NCI-H82 (cell line): ENCODE measurements around the gene PRM2.
"Not testable (repeated sequence)": the region's sequence is repeated elsewhere in the genome, so short reads cannot be mapped to it uniquely, and the experiment has no call there.

Experiments
- DNase-seq: peaks from one replicate; lab custom pipeline; 2025; lab: John Stamatoyannopoulos, UW

Gene PRM2

DNA sequence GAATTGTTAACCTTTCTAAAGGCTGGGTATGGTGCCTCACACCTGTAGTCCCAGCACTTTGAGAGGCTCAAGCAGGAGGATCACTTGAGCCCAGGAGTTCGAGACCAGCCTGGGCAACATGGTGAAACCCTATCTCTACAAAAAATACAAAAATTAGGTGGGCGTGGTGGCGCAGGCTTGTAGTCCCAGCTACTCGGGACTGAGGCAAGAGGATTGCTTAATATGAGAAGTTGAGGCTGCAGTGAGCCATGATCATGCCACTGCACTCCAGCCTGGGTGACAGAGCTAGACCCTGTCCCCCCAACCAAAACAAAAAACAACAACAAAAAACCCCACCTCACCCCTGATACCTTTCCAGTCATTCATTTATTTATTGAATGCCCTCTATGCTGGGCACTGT is 13.4 kb upstream of the PRM2 start:
- DNase-seq, result not testable (repeated sequence)

DNA sequence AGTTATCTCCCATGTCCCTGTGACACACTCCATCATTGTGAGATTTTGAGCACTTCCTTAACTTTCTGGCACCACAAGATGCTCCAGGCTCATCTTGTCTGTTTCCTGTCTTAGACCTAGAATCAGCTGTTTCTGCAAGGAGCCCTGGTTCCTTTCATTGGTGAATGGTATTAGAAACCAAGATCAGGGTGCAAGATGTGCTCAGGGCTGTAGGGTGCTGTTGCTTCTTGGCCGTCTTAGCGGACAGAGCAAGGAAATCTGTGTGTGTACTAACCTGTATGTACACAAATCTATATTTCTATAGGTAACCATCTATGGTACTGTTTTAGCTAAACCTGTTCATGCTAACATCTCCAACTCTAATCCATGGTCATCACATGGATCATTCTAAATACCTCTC is 12.9 kb upstream of the PRM2 start:
- no peak for DNase-seq

DNA sequence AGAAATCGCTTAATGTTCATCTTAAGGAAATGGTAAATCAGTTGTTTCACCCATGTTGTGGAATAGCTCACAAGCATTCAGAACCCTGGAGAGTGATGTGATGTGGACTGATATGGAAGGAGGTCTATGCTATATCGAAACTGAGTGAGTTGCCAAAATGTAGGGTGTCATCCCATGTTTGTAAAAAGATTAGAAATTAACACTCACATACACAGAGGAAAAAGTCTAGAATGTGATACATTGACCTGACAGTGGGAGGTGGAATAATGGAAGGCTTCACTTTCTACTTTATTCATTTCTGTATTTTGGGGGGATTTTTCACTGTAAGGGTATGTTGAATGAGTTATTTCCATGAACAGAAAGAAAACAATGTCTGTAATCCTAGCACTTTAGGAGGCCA is 9.6 kb upstream of the PRM2 start:
- no peak for DNase-seq

DNA sequence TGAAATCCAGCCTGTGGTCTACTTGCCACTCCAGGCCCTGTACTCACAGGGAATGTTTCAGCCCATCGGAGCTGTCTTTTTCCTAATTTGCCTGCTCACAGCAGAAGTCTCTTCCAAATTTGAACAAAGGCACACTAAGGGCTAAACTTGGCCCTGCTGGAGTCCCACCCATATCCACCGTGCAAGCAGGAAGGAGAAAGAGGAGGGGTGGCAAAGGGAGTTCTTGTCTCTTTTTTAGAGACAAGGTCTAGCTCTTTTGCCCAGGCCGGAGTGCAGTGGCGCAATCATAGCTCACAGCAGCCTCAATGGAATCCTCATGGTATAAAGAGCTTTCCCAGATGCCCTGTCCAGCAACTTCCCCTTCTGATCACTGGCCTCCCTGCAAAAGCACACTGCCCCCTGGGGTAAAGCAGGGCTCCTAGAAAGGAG is 7.6 kb upstream of the PRM2 start:
- no peak for DNase-seq

DNA sequence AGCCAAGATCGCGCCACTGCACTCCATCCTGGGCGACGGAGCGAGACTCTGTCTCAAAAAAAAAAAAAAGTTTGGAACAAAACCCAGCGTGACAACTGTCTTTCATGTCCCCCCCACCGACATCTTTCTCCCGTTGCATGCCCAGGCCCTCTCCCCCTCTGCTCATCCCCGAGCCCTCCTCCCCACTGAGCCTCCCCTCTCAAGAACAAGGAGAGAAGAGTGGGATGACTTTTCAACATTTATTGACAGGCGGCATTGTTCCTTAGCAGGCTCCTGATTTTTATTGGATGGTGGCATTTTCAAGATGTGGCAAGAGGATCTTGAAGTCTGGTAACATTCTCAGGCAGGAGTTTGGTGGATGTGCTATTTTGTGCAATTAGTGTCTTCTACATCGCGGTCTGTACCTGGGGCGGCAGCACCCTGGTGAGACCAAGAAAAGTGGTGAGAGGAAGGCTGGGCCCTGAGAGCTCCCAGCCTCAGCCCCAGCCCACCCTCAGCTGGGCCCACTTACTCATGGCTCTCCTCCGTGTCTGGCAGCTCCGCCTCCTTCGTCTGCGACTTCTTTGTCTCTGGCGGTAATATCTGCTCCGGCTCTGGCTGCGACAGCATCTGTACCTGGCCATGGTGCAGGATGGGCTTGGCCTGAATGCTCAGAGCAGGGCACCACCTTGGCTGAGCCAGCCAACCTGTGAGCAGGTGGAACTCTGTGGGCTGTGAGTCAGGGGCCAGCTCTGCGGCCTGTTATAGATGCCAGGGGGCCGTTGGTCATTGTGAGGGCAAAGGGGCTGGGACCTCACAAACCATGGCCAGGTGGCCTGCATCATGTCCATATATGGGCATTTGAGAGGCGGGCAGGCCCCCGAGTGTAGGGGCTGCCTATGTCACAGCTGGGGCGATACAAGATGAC is 4.6 kb upstream of the PRM2 start, which contains the start of gene PRM1:
Gene PRM1 (minus strand): TSS at position 715 of the 907 bp plus-strand sequence. CDS start 92 bp downstream, at position 623.
- DNase-seq, result no peak

DNA sequence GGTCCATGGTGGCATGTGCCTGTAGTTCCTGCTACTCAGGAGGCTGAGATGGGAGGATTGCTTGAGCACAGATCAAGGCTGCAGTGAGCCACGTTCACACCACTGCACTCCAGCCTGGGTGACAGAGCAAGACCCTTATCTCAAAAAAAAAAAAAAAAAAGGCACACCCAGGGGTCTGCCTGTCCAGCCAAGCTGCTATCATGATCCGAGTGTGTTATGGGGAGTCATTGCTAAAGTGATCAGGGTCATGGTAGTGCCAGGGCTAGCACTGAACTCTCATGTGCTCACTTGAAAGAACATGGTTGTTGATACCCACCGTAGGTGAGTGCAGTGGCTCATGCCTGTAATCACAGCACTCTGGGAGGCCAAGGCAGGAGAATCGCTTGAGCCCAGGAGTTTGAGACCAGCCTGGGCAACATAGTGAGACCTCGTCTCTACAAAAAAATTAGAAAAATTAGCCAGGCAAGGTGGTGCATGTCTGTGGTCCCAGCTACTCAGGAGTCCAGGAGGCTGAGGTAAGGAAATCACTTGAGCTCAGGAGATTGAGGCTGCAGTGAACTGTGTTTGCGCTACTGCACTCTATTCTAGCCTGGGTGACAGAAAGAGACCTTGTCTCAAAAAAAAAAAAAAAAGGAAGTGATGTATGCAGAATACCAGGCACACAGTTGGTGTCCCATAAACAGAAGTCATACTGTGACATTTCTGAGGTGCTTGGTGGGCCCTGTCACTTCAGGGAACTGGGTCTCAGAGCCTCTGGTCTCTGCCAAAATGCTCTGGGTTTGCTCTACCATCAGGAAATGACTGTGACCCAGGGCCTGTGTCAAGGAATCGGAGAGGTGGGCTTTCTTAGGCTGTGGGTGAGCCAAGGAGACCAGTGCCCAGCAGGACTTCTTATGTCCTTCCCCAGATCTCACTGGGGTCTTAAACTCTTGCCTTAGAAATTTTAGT is 2.7 kb upstream of the PRM2 start:
- DNase-seq, result no peak

DNA sequence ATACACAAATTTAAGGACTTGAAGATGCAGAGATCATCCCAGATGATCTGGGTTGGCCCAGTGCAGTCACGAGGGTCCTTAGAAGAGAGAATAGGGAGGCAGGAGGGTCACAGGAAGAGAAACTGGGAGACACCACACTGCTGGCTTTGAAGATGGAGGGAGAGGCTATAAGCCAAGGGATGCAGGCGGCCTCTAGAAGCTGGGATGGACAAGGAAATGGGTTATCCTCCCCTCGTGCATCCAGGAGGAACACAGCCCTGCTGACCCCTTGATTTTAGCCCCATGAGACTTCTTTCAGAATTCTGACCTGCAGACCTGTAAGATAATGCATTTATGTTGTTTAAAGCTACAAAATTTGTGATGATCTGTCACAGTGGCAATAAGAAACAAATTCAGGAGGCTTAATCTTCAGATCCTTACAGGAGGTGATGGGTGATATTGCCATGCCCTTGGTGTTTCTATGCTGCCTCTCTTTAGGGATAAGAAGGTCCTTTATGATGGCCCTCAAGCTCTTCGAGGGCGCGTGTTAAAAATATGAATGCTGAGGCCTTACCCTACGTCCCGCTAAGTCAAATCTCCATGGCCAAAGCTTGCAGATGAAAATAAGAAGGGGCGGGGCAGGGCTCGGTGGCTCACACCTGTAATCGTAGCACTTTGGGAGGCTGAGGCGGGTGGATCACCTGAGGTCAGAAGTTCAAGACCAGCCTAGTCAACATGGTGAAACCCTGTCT is 1.5 kb upstream of the PRM2 start:
- DNase-seq, result no peak

DNA sequence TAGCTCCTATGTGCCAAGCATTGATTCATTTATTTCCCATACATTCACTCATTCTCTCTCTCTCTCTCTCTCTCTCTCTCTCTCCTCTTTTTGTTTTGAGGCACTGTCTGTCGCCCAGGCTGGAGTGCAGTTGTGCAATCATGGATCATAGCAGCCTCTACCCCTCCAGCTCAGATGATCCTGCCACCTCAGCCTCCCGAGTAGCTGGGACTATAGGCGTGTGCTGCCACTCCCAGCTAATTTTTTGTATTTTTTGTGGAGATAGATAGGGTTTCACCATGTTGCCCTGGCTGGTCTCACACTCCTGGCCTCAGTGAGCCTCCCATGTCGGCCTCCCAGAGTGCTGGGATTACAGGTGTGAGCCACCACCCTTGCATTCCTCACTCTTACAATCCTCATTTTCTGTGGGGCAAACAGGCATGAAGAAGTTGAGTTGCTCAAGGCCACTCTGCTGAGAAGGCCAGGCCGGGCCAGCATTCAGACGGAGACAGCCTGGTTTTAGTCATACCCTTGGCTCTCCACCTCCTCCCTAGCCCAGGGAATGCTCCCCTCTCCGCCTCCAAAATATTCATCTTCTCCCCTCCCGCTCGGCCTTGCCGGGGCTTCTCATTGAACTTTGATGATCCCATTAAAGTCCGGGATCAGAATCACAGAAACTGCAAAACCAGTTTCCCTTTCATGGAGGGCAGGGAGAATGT is 765 bp upstream of the PRM2 start:
- no peak for DNase-seq

DNA sequence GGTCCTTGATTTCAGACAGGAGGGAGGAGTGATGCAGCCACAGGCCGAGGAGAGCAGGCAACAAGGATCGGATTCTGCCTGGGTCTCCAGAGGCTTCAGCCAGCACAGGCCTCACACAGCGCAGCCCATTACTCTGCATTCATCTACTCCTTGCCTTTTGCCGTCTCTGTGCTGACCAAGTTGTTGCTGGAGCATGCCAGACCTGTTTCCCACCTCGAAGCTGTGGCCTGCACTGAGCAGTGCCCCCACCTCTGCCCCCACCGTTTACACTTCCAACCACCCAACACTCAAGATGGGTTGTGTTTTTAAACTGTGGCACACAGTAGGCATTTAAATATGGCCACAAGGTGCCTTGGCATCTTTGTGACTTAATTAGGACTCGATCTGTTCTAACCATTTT is 1.3 kb downstream of the PRM2 start:
- no peak for DNase-seq

DNA sequence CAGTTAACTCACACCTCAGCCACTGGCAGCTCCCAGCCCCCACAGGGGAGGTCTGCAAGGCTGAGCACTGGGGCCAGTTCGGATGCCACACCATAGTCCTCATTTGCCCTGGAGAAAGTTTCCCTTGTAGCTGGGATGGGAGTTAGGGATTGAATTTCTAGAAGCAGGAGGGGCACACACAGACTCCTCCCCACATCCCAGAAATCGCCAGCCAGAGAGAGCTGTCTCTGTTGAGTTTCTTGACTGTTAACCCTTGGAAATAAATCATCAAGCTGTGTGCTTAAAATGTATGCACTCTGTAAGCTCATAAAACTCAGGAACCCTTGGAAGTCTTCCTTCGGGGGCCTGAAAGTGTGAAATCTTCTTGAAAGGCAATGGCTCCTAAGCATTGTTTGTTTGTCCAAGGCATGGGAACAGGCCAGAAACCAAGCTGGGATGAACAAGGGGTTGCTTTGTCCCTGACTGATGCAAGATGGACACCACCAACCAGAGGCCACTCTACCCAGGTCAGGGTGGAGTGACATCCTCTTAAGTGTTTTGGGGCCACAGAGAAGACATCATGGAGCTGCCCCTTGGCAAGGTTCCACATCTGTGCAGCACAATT is 2.5 kb downstream of the PRM2 start:
- no peak for DNase-seq

DNA sequence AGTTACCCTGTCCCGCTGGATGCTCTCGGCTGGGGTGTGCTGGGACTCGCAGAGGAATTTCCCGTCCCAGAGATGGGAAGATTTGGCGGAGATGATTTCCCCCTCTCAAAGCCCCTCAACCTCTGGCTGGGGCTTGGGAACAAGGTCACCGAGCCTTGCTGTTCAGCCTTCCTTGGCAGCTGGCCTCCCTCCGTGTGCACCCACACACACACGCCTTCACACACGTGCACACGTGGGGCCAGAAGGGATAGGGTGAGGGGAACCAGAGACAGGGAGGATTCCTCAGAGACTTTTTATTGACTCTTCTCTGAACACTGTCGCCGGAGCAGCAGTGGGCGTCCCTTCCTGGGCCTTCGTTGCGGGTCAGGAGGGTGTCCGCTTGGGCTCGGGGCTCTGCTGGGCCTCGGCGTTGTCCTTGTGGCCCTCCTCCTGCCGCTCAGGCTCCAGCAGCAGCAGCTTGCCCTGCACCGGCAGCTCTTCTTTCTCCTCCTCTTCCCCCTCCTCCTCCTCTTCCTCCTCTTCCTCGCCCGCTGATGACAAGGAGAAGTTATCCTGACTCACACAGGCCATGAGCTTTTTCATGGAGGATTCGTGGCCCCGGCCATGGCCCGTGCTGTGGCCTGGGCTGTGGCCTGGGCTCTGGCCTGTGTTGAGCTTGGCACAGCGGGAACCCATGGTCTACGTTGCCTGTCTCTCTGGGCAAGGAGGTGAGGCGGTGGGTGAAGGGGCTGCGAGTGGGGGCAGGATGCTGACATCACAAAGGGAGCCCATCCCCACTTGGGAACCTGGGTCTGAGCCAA is 3.2 kb downstream of the PRM2 start, which contains the start of gene PRM3:
Gene PRM3 (minus strand): TSS at position 709 of the 800 bp plus-strand sequence. CDS start 34 bp downstream, at position 675.
- no peak for DNase-seq

DNA sequence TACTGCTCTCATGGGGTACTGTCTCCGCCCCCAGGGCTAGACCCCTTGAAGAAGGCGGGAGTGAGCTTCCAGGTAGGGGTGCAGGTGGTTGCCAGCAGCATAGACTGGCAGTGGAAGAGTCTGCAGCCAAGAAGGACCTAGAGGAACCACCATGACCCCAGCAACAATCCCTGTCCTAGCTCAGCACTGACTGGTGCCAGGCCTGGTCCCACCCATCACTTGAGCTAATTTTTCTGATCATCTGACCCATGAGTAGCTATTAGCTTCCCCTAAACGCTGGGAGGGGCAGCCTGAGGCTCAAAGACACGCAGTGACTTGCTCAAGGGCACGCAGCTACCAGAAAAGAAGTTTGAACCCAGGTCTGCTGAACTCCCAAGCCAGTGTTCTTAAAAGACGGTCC is 3.8 kb downstream of the PRM2 start:
- DNase-seq, result no peak

DNA sequence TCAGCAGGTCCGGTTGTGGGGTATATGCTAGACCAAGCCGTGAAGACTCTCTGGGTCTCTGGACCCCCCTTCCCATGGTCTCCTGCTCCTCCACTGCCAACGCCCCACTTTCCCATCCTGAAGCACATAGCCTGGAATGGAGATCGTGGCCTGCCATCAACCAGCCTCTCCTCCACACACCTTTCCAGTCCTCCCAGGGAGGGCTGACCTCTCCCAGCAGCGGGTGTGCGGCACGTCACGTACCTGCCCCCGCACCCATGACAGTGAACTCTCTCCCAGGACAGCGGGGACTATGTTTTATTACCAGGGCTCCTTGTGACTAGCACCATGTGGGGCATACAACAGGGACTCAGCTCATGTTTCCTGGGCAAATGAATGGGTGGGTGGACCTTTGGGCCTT is 4.7 kb downstream of the PRM2 start:
- no peak for DNase-seq

DNA sequence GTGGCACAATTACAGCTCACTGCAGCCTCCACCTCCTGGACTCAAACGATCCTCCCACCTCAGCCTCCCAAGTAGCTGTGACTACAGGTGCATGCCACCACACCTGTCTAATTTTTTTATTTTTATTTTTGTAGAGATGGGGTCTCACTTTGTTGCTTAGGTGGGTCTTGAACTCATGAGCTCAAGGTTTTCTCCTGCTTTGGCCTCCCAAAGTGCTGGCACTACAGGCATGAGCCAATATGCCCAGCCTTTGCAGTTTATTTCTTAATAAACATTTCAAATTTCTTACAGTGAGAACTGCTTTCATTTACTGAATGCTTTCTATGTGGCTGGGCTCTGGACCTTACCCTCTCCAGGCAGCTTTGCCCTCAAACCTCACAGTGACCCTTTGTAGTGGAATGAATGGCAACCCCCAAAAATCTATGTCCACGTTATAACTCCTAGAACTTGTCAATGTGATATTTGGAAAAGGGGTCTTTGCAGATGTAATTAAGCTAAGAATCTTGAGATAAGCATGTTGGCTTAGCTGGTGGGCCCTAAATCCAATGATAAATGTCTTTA is 5.6 kb downstream of the PRM2 start:
- no peak for DNase-seq

DNA sequence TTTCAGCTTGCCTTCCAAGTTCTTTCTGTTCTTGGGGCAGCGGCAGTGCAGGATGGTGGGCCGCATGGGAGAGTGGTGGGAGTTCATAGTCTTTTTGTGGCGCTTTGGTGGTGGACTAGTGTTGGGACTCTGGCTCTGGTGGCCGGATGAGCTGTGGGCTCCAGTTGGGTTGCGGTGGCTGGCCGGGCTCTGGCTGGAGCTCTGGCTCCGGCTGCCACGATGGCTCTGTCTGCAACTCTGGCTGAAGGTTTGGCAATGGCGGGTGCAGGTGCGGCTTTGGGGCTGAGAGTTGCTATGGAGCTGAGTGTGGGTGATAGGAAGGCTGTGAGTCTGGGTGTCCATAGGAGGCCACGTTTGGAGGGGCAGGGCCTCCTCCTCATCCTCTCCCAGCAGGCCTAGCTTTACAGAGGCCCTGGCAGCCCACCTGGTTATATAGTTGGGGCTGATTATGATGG is 7.3 kb downstream of the PRM2 start, which contains the start of gene TNP2:
Gene TNP2 (minus strand): TSS at position 405 of the 455 bp plus-strand sequence. CDS start 63 bp downstream, at position 342.
- no peak for DNase-seq

DNA sequence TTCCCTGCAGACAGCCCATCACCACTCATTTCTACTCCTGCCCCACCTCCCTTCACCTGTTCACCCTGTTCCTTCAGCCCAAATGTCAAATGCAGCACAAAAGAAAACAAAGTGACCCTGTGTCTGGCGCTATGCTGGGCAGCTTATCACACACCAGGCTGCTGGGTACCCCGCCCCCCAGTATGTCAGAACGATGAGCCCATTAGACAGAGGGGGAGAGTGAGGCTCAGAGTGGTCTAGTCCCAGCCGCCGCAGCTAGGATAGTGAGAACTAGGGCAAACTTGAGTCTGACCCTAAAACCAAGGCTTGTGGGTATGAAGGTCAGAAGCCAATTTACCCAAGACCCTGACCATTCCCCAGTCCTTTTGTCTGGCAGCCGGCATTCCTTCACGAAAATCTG is 11.2 kb downstream of the PRM2 start:
- no peak for DNase-seq

DNA sequence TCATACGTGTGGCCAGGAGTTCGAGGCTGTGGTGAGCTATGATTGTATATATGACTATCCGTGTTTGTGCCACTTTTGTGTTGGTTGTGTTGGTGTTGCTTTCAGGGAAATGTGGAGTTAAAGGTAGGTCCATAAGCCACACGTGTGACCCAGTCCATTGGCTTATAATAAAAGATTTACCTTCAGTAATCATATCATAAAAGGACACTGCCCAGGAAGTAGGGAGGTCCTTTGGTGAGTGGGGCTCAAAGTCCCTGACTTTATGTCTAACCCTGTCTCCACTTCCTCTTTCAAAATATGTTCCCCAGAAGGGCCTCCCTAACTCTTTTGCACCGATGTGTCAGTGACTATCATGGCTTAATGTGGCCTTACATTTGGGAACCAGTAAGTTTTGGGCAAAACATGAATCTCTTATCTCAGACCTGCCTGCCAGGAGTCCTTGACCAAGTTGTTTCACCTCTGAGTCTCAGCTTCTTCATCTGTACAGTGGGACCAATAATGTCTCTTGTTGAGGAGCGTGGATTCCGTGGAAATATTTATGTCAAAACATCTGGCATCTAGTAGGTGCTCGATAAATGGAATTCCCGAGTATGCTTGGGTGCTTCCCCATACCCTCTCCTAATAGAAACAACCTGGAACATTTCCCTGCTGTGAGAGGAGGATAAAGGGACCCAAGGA is 12.0 kb downstream of the PRM2 start:
- no peak for DNase-seq

DNA sequence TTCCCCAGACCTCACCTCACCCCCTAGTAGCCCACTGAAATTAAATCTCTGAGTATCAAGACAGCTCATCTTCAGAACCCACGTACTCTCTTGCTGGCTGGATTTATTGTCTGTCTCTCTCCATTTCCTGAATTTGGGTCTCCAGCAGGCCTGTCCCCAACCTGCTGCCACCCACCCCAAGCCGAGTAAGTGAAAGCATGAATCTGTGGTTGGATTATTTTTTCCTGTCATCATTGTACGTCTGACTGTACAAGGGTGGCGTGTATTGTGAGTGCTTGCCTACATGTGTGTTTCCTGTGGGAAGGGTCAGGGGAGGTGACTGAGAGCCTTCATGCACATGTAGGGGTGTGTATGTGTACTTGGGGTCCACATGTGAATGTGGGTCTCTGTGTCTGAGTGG is 12.5 kb downstream of the PRM2 start:
- no peak for DNase-seq

DNA sequence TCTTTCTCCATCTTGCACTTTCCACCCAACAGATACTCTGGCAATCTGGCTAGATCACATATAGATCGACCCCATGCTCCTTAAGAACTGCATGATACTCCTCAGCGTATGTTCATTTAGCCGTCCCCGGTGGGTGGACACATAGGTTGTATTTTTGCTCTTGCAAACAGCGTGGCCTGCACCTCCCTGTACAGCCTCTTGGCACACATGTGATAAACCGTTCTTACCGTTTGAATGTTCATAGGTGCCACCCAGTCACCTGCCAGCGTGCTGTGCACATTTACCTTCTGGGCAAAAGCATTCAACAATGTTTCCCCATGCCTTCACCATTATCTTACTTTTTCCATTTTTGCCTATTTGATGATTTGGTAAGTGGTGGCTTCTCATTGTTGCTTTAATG is 13.4 kb downstream of the PRM2 start:
- DNase-seq, result no peak
